Measurements from ENCODE around the gene BCL6. TPM values are rescaled to one million over a fixed set of nuclear protein-coding genes. Genes with fewer than 3 reads are reported as not detected.

The BCL6 gene
- polyA plus RNA-seq, 1 experiment = 12.8 TPM

GRCh38 chr3:187719628-187720336 lies 25.5 kb downstream of the BCL6 start:
- no peak overlapping the region for H3K27ac ChIP-seq (ENCODE audit: low read depth, low read length)
- peaks cover 7% of the 10 kb centered on the region for H3K27me3 ChIP-seq (ENCODE audit: control insufficient read depth, insufficient read depth, low read length)
- POLR2A ChIA-PET = no interaction called here
- H3K4me3 ChIP-seq (ENCODE audit: low read depth, low read length) = no peak overlapping the region
- DNase-seq (ENCODE audit: low read depth, low spot score) = no peak
- CTCF ChIA-PET = interaction anchor here (0.6 to 11.5 kb wide), 5 partner anchors 11 to 1573 kb away, joined by 3 to 119 read pairs (median 12); no protein-coding TSS in a partner anchor
- TF ChIP-seq CTCF (IDR thresholded peaks at IDR 0.05; ENCODE audit: low read depth, low read length) = no peak
- no peaks in the 10 kb centered on the region for H3K9me3 ChIP-seq (ENCODE audit: control insufficient read depth, insufficient read depth, low read length)

DNA sequence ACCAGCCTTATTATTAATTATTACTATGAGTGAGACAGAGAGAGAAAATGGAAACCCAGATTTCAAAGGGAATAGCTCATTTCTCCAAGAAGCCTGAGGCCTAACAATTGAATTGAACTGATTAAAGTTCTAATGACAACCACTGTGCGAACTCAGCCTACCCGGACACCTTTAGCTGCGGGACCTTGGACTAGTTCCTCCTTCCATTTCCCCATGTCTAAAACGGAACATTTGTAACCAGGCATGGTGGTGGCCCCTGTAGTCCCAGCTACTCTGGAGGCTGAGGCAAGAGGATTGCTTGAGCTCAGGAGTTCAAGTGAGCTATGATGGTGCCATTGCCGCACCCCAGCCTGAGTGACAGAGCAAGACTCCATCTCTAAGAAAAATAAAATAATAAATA lies 26.5 kb downstream of the BCL6 start:
- no peak overlapping the region for H3K27ac ChIP-seq (ENCODE audit: low read depth, low read length)
- peaks cover 7% of the 10 kb centered on the region for H3K27me3 ChIP-seq (ENCODE audit: control insufficient read depth, insufficient read depth, low read length)
- ChIA-PET POLR2A (no interaction called here), CTCF (interaction anchor here (0.9 to 11.5 kb wide), 7 partner anchors 40 to 1514 kb away, joined by 3 to 119 read pairs (median 7); no protein-coding TSS in a partner anchor)
- H3K4me3 ChIP-seq (ENCODE audit: low read depth, low read length) = no peak overlapping the region
- no peak for DNase-seq (ENCODE audit: low read depth, low spot score)
- TF ChIP-seq CTCF (IDR thresholded peaks at IDR 0.05; ENCODE audit: low read depth, low read length) = no peak
- no peaks in the 10 kb centered on the region for H3K9me3 ChIP-seq (ENCODE audit: control insufficient read depth, insufficient read depth, low read length)

- H3K4me3 ChIP-seq (ENCODE audit: low read depth, low read length) = no peak overlapping the region
- H3K27ac ChIP-seq (ENCODE audit: low read depth, low read length) = no peak overlapping the region
- H3K9me3 ChIP-seq (ENCODE audit: control insufficient read depth, insufficient read depth, low read length) = no peaks in the 10 kb centered on the region
- TF ChIP-seq CTCF (IDR thresholded peaks at IDR 0.05; ENCODE audit: low read depth, low read length) = no peak
- H3K27me3 ChIP-seq (ENCODE audit: control insufficient read depth, insufficient read depth, low read length) = peaks cover 7% of the 10 kb centered on the region
- CTCF ChIA-PET = interaction anchor here (1.0 to 11.5 kb wide), 6 partner anchors 38 to 1515 kb away, joined by 3 to 119 read pairs (median 18); no protein-coding TSS in a partner anchor
- DNase-seq (ENCODE audit: low read depth, low spot score) = no peak
- POLR2A ChIA-PET = no interaction called here
These were observed 27.7 kb downstream of the BCL6 start for GRCh38 chr3:187717572-187717971.

DNA sequence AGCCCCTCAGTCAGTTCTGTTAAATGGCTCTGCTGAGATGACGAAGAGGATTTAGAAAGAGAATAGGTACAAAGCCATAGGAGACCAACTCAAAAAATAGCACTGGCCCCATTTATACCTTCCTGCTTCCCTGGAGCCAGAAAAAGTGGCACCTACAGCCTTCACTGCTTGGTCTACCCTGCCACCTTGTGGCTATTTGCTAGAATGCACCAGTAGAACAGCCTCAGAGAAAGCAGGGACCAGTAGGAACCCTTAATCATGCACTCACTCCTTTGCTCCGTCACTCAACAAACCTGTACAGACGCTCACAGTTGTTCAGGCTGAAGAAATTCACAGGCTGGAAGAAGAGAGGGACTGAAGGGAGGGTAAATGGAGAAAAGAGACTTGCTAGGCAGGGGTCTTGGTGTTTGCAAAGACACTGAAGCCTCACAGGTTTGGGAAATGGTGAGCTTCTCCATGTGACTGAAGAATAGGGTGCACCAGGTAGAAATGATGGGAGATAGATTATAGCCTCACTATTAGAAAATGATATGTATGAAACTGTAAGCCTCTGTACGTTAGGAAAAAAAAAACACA lies 30.8 kb downstream of the BCL6 start:
- Histone ChIP-seq H3K27ac (ENCODE audit: low read depth, low read length) (no peak overlapping the region), H3K27me3 (ENCODE audit: control insufficient read depth, insufficient read depth, low read length) (peaks cover 7% of the 10 kb centered on the region), H3K4me3 (ENCODE audit: low read depth, low read length) (no peak overlapping the region), H3K9me3 (ENCODE audit: control insufficient read depth, insufficient read depth, low read length) (no peaks in the 10 kb centered on the region)
- peak; percentile 37 for DNase-seq (ENCODE audit: low read depth, low spot score)
- TF ChIP-seq CTCF (IDR thresholded peaks at IDR 0.05; ENCODE audit: low read depth, low read length) = peak; percentile 98
- POLR2A ChIA-PET = no interaction called here
- CTCF ChIA-PET = interaction anchor here (0.6 to 11.5 kb wide), 25 partner anchors 10 to 1427 kb away, joined by 3 to 119 read pairs (median 4); partner anchors contain the start of genes RPL39L and RTP2

DNA sequence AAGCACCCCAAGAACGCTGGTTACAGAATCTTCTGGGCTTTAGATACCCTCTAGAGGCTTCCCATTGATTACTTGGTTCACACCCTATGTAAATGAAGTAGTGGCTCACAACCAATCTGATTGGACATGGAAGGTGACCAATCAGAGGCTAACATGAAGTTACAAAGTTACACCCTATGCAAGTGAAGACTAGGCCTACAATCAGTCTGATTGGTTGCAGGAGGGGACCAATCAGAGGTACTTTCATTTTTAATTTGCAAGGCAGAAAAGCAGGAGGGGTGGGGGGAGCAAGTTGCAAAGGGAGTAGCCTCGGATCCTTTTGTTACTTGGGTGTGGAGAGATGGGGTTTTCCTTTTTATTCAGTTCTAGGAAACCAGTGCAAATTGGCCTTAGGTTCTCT lies 31.8 kb downstream of the BCL6 start:
- CTCF ChIA-PET = interaction anchor here (0.6 to 11.5 kb wide), 16 partner anchors 10 to 1098 kb away, joined by 3 to 119 read pairs (median 8); partner anchors contain the start of gene RTP2
- no peak overlapping the region for H3K27ac ChIP-seq (ENCODE audit: low read depth, low read length)
- TF ChIP-seq CTCF (IDR thresholded peaks at IDR 0.05; ENCODE audit: low read depth, low read length) = no peak
- no peak overlapping the region for H3K4me3 ChIP-seq (ENCODE audit: low read depth, low read length)
- peaks cover 7% of the 10 kb centered on the region for H3K27me3 ChIP-seq (ENCODE audit: control insufficient read depth, insufficient read depth, low read length)
- no peak for DNase-seq (ENCODE audit: low read depth, low spot score)
- POLR2A ChIA-PET = no interaction called here
- H3K9me3 ChIP-seq (ENCODE audit: control insufficient read depth, insufficient read depth, low read length) = no peaks in the 10 kb centered on the region

Data from AG04450 (cell line).